Esophagus squamous epithelium (tissue), 5 donors: ENCODE results near the gene SGPP1. TPM values are rescaled to one million over a fixed set of nuclear protein-coding genes. Genes with fewer than 3 reads are reported as not detected.
A peak's percentile ranks its signal among the peaks of the same experiment; 100 is the strongest.
"Not testable (repeated sequence)": the region's sequence is repeated elsewhere in the genome, so short reads cannot be mapped to it uniquely, and the experiment has no call there.

Source experiments
- DNase-seq: peaks from one replicate; lab custom pipeline; 2025; lab: John Stamatoyannopoulos, UW
- H3K27ac ChIP-seq, 4 donors: fragments of 200-600 bp; sonication (generic); one replicate each; pipeline ENCODE4 v1.5.1; 2016 to 2019; ENCODE audit warnings: mild to moderate bottlenecking in 1 of 4
- H3K27me3 ChIP-seq, 4 donors: fragments of 200-600 bp; sonication (generic); 1 replicate in 3 of 4; 2 replicates in 1 of 4; pipeline versions ENCODE4 v1.5.1 to v1.6.0; 2017 to 2021; ENCODE audit warnings: antibody characterized with exemption in 1 of 4
- H3K36me3 ChIP-seq, 3 donors: fragments of 200-600 bp; sonication (generic); one replicate each; pipeline ENCODE4 v1.5.1; 2016 to 2019
- H3K4me1 ChIP-seq, 3 donors: fragments of 200-600 bp; sonication (generic); one replicate each; pipeline ENCODE4 v1.5.1; 2017 to 2019
- H3K4me3 ChIP-seq, 4 donors: fragments of 200-600 bp; sonication (generic); 1 replicate in 3 of 4; 2 replicates in 1 of 4; pipeline ENCODE4 v1.5.1; 2016 to 2019; ENCODE audit warnings: mild to moderate bottlenecking in 2 of 4, moderate library complexity in 1 of 4
- H3K9me3 ChIP-seq, 3 donors: fragments of 200-600 bp; sonication (generic); one replicate each; pipeline ENCODE4 v1.5.1; 2016 to 2019
- POLR2A ChIP-seq, 4 donors: fragments of 450-650 bp; IDR thresholded peaks; one replicate each; pipeline ENCODE4 v1.6.1; 2017; ENCODE audit warnings: antibody characterized with exemption in 4 of 4, mild to moderate bottlenecking in 4 of 4, moderate library complexity in 3 of 4
- WGBS, 2 donors: methylation state at CpG; one replicate each; pipeline ENCODE4 v1.1.5; 2018; 5-methylcytosine and 5-hydroxymethylcytosine counted together
- intact Hi-C: fragments of 100-400 bp; cut with DNase I; formaldehyde crosslinking; loops from one replicate; pipeline ENCODE4 v1.15.0; 2022
- total RNA-seq, 4 donors: library from RNA; depleted of rRNA; stranded (reverse); fragments of >200 nt; gene quantifications; one replicate each; pipeline ENCODE4 v1.1.0, GENCODE V29; 2016
- TF ChIP-seq, protein P1 (sequence below), 6 experiments: fragments of 450-650 bp in 4 of 6; fragments of 200-600 bp in 2 of 6; sonication (generic) in 2 of 6; IDR thresholded peaks; one replicate each; pipeline ENCODE4 v1.5.1; 2016 to 2019; ENCODE audit warnings: antibody characterized with exemption in 6 of 6, mild to moderate bottlenecking in 4 of 6, moderate library complexity in 4 of 6
- donor health status: DM: yes; HTN: yes; CAD: no.

SGPP1 gene
- total RNA-seq, 4 donors from 2014 or later: 5.8 to 15.7 (median 14.6) TPM

DNA sequence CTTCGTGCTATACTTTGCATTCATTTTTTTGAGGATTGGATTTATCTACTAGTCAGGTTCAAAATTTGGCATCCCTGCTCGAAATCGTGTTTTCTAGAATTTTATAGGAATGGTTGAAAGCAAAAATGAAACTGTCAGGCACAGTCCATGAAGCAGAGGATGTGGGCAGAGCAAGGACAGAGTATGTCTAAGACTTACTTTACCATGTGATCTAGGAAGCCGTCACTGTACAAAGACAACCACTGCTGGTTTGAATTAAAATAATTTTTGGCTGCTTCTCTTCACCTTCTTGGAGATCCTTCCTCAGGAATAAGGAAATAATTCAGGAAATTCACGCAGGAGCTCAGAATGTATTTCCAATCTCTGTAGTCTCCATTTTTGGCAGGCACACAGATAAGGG lies 31.6 kb upstream of the SGPP1 start:
- intact Hi-C loops: no loop called here
- Histone ChIP-seq H3K9me3 (no peaks in the 10 kb centered on the region), H3K27ac (peak overlapping the region in 1 of 4 donors; percentile 49), H3K36me3 (no peaks in the 10 kb centered on the region), H3K4me3 (peak overlapping the region in 1 of 4 donors; percentile 36), H3K4me1 (no peaks in the 10 kb centered on the region), H3K27me3 (no peaks in the 10 kb centered on the region)
- no peak for TF ChIP-seq POLR2A (IDR thresholded peaks at IDR 0.05)
- TF ChIP-seq, protein P1, sequence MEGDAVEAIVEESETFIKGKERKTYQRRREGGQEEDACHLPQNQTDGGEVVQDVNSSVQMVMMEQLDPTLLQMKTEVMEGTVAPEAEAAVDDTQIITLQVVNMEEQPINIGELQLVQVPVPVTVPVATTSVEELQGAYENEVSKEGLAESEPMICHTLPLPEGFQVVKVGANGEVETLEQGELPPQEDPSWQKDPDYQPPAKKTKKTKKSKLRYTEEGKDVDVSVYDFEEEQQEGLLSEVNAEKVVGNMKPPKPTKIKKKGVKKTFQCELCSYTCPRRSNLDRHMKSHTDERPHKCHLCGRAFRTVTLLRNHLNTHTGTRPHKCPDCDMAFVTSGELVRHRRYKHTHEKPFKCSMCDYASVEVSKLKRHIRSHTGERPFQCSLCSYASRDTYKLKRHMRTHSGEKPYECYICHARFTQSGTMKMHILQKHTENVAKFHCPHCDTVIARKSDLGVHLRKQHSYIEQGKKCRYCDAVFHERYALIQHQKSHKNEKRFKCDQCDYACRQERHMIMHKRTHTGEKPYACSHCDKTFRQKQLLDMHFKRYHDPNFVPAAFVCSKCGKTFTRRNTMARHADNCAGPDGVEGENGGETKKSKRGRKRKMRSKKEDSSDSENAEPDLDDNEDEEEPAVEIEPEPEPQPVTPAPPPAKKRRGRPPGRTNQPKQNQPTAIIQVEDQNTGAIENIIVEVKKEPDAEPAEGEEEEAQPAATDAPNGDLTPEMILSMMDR (IDR thresholded peaks at IDR 0.05): no peak
- 30 to 51% methylated on average over 5 of the region's 5 CpGs for WGBS, 2 donors
- no peak for DNase-seq

DNA sequence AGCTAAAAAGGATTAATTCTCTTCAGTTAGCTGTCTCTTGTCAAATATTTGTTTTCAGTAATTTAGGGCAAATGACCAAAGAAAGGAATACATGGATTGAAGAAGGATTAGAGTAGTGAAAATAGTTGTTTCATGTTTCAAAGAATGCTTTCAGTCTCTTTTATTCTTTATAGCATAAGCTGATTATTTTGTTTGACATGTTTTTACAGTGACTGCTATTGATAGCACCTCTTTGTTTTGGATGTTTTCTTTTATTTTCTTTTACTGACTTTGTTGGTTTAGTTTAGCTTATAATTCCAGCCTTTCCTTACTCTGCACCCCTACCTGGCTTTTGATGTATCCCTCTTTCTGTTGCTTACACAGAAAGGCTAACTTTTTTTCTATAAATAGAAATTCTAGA lies 29.3 kb upstream of the SGPP1 start:
- intact Hi-C loops: no loop called here
- no peaks in the 10 kb centered on the region for H3K36me3 ChIP-seq
- H3K4me1 ChIP-seq: peaks cover 0 to 7% (median 0%) of the 10 kb centered on the region in 3 donors
- H3K27me3 ChIP-seq: no peaks in the 10 kb centered on the region
- TF ChIP-seq, protein P1 (IDR thresholded peaks at IDR 0.05): no peak
- TF ChIP-seq POLR2A (IDR thresholded peaks at IDR 0.05): no peak
- no peak overlapping the region for H3K4me3 ChIP-seq
- no peaks in the 10 kb centered on the region for H3K9me3 ChIP-seq
- DNase-seq: no peak
- no peak overlapping the region for H3K27ac ChIP-seq

DNA sequence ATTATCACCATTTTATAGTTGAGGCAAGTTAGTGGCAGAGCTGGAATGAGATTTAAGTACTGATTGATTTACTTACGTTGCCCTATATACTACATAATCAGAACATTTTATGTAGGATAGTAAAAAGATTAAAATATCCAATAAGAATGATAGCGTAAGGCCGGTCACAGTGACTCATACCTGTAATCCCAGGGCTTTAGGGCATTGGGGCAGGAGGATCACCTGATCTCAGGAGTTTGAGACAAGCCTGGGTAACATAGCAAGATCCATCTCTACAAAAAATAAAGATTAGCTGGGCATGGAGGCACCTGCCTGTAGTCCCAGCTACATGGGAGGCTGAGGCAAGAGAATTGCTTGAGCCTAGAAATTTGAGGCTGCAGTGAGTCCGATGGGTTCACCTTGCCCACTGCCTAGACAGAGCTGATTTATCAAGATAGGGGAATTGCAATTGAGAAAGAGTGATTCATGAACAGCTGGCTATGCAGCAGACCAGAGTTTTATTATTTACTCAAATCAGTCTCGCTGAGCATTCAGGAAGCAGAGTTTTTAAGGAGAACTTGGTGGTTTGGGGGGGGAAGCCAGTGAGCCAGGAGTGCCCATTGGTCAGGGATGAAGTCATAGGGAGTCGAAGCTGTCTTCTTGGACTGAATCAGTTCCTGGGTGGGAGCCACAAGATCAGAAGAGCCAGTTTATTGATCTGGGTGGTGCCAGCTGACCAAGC lies 24.7 kb upstream of the SGPP1 start:
- H3K4me3 ChIP-seq: no peak overlapping the region
- no peak for DNase-seq
- H3K4me1 ChIP-seq: peaks cover 0 to 7% (median 0%) of the 10 kb centered on the region in 3 donors
- WGBS, 2 donors: 49 to 51% methylated on average over 6 of the region's 6 CpGs
- H3K27me3 ChIP-seq: peaks cover 0 to 3% (median 0%) of the 10 kb centered on the region in 4 donors
- H3K27ac ChIP-seq: no peak overlapping the region
- H3K36me3 ChIP-seq: no peaks in the 10 kb centered on the region
- H3K9me3 ChIP-seq: no peaks in the 10 kb centered on the region
- TF ChIP-seq, protein P1 (IDR thresholded peaks at IDR 0.05): no peak
- TF ChIP-seq POLR2A (IDR thresholded peaks at IDR 0.05): no peak
- intact Hi-C loops: no loop called here

DNA sequence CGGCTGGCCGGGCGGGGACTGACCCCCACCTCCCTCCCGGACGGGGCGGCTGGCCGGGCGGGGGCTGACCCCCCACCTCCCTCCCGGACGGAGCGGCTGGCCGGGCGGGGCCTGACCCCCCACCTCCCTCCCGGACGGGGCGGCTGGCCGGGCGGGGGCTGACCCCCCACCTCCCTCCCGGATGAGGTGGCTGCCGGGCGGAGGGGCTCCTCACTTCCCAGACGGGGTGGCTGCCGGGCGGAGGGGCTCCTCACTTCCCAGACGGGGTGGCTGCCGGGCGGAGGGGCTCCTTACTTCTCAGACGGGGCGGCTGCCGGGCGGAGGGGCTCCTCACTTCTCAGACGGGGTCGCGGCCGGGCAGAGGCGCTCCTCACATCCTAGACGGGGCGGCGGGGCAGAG lies 23.2 kb upstream of the SGPP1 start:
- no CpG with 5 or more reads among the region's 39 CpGs for WGBS, 2 donors
- H3K27ac ChIP-seq, intact Hi-C loops, H3K9me3 ChIP-seq, H3K36me3 ChIP-seq, H3K4me3 ChIP-seq, H3K4me1 ChIP-seq, H3K27me3 ChIP-seq, DNase-seq: not testable (repeated sequence)

DNA sequence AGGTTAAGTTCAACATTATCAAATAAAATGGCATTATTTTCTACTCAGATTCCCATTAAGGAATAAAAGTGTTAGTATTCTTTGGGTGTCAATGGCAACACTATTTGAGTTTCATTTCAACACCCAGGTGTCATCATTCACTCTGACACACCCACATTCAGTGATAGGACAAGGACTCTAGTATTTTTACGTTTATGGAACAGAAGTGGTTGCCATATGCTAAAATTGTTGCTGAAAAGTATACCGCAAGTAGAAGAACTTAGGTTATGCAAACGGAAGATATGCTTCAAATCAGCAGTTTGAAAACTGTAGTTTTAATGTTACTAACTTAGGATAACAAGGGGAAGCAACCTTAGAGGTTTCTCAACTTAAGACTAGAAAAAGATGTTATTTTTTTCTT lies 20.0 kb upstream of the SGPP1 start:
- intact Hi-C loops: no loop called here
- no peak for DNase-seq
- Histone ChIP-seq H3K9me3 (no peaks in the 10 kb centered on the region), H3K4me3 (no peak overlapping the region), H3K27ac (no peak overlapping the region), H3K27me3 (peaks cover 0 to 3% (median 0%) of the 10 kb centered on the region in 4 donors), H3K36me3 (no peaks in the 10 kb centered on the region), H3K4me1 (peaks cover 0 to 4% (median 0%) of the 10 kb centered on the region in 3 donors)
- WGBS, 2 donors: 43 to 73% methylated on average over 3 of the region's 3 CpGs
- TF ChIP-seq POLR2A (IDR thresholded peaks at IDR 0.05): no peak
- TF ChIP-seq, protein P1 (IDR thresholded peaks at IDR 0.05): no peak
